Measurements from ENCODE around the gene CDT1.
"Not testable (repeated sequence)": the region's sequence is repeated elsewhere in the genome, so short reads cannot be mapped to it uniquely, and the experiment has no call there.

Gene CDT1

DNA sequence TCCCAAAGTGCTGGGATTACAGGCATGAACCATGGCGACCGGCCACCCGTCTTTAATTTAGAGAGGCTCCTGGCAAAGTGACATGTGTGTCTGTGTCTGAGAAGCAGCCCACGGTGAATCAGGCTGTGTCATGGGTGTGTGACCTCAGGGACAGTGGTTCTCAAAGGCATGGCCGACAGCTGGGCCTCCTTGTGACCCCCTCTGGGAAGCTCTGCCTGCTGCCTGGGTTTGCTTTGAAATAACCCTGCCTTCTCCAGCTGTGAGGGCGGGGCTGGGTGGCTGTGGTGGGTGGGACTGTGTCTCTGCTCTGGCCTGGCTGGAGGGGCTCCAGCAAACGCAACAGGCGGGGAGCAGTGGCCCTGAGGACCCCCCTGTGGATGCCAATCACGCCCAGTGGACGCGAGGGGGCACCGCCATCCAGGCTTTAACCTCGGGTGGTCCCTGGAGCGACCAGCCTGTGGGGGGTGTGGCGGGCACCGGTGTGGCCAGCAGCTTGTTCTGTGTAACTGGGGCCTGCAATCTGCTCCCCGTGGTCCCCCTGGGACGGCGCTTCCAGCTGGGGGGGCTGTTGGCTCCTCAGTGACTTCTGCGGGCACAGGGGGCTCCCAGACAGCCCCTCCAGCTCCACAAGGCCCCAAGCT is 16.9 kb downstream of the CDT1 start:
- no peak for DNase-seq

DNA sequence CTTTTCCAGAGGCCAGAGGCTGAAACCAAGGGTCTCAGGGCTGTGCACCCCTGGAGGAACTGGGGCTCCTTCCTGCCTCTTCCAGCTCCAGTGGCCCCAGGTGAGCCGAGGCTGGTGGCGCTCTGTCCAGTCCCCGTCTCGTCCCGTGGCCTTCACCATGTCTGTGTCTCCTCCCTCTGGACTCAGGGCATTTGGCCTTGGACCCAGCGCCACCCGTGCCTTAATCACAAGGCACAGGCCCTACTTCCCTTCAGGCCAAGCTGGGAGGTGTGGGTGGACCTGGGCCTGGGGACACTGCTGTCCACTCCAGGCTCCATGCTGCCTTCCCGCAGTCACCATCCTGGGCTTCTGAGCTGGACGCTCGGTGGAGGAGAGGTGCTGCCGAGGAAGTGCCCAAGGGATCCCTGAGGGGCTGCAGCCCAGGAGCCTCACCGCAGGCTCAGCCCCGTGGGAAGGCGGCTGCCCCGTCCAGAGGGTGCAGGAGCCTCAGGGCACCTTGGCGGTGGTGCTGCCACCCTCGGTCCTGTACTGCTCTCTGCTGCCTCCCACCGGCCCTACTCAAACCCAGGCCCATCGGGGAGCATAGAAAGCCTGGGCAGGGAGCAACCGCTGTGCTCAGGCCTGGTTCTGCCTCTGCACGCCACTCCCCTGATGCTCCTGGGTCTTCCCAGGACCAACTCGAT is 17.7 kb downstream of the CDT1 start:
- DNase-seq, result no peak

DNA sequence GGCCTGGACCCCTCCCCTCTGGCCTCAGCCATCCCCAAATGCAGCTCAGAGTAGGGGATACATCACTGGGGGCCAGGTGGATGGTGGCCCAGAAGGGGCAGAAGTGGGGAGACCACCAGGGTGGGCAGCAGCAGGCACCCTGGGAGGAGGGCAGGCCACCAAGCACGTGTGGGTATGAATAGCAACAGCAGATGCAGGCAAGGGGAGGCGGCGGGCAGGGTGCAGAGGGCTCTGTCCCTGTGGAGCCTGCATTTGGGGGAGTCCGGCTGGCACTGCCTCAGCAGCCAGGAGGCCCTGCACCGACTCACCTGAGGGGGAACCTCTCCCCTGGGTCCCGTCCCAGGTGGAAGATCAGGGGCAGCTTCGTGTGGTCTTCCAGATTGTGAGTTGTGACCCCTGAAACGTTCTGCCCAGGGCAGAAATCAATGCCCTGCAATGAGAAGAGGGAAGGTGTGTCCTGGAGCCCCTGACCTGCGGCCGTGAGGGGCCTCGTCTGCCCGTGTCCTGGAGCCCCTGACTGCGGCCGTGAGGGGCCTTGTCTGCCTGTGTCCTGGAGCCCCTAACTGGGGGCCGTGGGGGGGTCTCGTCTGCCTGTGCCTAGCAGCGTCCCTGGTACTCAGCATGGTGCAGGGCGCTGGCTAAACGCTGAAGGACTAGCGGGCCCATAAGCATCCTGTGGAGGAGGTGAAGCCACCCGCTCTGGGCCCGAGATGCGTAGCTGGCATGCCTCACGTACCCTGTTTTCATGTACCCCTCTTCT is 18.9 kb downstream of the CDT1 start:
- DNase-seq, result no peak

DNA sequence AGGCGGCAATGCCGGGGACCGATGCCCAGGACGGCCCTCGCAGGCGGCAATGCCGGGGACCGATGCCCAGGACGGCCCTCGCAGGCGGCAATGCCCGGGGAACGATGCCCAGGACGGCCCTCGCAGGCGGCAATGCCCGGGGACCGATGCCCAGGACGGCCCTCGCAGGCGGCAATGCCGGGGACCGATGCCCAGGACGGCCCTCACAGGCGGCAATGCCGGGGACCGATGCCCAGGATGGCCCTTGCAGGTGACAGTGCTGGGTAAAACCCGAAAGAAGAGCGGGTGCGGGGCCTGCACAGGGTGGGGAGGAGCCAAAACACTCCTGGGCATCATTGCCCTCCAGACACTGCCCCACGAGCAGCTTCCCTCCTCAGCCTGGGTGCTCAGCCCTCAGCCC is 20.1 kb downstream of the CDT1 start:
- DNase-seq, result not testable (repeated sequence)

DNA sequence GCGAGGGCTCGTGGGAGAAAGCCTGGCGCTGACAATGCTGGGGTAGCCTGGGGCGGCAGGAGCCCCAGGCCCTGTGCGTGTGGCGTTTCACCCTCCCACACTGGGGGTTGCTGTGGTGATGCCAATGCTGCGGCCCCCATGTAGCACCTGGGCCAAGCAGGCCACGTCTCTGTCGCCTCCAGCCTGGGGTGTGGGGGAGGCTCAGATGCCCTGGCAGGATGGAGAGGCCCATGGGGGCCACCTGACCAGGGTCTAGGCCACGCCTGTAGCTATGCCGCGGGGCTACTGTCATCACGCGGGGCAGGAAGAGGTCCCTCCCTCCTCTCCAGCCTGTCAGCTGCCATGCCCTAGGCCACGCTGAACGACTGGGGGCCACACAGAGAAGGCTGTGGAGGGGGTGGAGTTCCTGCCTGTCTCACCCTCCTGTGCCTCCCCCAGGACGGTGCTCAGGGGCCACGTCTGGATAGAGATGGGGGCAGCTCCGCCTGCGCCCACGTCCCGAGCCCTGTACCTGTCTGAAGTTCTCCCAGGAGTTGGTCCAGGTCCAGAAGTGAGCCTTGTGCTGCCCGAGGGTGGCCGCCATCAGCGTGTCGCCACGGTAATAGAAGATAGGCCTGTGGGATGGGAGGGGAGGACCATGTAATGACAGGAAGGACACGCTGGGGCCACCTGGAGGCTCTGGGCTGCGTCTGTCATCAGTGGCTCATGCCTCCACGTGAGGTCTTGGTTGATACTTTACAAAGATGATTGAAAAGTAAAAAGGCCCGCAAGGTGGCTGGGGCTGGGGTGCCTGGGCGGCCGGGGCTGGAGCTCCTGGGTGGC is 20.9 kb downstream of the CDT1 start:
- no peak for DNase-seq

DNA sequence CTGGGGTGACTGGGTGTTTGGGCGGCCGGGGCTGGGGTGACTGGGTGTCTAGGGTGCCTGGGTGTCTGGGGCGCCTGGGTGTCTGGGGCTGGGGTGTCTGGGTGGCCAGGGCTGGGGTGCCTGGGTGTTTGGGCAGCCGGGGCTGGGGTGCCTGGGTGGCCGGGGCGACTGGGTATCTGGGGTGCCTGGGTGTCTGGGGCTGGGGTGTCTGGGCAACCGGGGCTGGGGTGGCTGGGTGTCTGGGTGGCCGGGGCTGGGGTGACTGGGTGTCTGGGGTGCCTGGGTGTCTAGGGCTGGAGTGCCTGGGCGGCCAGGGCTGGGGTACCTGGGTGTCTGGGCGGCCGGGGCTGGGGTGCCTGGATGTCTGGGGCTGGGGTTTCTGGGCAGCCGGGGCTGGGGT is 21.6 kb downstream of the CDT1 start:
- no peak for DNase-seq

DNA sequence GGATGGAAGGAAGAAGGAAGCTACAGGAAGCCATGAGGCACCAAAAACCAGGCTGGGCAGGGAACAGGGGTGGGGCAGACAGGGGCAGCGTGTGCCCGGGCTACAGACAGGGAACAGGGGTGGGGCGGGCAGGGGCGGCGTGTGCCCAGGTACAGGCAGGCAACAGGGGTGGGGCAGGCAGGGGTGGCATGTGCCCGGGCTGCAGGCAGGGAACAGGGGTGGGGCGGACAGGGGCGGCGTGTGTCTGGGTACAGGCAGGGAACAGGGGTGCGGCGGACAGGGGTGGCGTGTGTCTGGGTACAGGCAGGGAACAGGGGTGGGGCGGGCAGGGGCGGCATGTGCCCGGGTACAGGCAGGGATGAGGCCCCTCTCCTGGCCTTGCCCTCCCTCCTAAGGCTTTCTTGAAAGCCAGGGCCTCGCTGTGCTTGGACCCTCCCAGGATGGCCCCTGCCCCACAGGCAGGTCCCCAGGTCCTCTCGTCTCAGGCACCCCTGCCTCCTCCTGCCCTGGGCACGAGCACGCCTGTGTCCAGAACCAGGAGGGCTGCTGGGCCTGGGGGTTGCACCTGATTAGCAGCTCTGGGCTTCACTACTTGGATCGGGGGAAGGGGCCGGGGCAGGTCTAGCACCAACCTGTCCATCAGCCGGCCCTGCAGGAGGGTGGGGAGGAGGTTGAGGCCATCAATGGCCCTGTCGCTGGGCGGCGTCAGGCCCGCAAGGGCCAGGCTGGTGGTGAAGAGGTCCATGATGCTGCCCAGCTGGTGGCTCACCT is 22.7 kb downstream of the CDT1 start:
- no peak for DNase-seq

DNA sequence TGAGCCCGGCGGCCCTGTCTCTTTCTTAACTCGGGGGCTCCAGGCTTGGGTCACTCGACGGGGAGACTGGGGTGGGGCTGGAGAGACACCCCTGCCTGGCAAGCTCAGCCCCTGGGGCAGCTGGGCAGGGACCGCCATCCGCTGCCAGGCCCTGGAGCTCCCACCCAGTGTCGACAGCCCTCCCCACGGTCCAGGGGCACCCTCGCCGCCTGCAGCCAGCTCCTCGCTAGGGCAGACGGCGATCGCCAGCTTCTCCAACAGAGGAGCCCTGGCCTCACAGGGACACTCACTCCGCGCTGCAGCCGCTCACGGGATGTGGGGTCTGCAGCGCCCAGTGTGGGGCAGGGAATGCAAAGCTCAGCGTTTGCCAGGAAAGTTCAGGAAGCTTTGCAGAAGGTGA is 24.1 kb downstream of the CDT1 start:
- no peak for DNase-seq

DNA sequence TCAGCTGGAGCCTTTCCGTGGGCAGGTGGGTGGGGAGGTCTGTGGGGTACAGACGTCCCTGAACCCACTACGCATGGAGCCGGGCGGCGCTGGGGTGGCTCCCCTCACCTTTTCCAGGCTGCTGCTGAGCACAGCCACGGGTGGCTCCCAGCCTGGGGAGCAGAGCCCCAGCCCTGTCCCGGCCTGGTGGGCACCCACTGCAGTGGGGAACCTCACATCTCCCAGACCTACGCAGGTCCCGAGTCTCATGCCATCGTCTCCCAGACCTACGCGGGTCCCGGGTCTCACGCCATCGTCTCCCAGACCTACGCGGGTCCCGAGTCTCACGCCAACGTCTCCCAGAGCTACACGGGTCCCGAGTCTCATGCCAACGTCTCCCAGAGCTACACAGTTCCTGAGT is 25.1 kb downstream of the CDT1 start:
- no peak for DNase-seq

DNA sequence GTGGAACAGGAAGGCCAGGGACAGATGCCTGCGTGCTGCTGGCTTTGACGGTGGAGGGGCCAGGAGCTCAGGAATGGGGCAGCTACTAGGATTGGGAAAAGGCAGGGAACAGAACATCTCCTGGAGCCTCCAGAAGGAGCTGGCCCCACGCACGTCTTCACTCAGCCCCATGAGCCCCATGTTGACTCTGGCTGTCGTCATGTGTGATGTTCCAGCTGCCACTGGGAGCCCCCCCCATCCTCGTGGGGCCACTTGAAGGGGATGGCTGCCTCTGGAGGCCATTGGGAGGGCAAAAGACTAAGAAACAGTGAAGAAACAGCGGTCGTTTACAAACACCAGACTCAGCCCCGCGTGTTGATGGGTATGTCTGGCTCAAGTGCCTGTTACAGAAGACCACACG is 26.7 kb downstream of the CDT1 start:
- no peak for DNase-seq

DNA sequence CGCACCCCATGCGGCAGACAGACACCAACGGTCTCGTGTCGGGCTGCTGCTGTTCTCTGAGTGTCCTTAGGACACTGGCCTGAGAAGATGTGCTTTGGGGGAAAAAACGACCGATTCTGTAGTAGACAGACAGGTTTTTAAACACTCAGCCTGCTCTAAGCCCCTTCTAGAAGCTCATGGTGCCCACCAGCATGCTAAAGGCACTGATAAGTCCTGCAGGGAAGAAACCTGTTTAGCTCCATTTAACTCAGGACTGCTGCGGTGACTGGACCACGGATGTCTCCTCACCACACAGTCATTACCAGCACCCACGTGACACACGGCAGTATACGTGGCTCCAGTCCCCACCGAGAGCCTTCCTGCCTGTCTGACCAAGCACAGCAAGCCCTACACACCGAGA is 27.2 kb downstream of the CDT1 start:
- DNase-seq, result no peak

DNA sequence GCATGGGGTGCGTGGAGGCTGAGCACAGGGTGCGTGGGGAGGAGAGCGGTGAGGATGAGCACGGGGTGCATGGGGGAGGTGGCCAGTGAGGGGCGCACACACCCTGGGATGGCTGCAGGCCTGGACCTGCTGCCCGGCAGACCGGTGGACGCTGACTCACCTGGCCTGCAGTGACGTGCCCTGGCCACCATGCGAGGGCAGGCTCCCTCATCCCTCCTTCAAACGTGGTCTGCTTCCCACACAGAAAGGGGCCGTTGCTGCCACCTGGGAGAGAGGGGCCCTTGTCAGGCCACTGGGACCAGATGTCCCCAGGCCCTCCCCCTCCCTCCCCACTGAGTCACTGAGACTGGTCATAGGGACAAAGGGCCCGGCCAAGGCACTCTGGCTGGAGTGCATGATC is 28.2 kb downstream of the CDT1 start:
- no peak for DNase-seq

DNA sequence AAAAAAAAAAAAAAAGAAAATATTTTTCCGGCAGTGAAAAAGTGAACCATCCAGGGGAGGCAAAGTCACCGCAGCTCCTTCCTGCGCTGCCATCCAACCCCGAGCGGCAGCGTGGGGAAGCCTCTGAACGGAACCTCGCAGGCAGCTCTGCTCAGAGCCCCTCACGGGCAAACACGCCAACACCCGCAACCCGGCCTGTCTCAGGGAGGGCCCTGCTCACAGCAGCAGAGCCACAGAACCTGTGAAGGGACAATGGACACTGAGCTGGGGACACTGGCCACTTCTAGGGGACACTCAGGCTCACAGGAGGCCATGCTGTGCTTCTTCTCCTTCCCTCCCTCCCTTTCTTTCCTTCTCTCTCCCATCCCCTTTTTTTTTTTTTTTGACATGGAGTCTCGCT is 29.5 kb downstream of the CDT1 start:
- no peak for DNase-seq

DNA sequence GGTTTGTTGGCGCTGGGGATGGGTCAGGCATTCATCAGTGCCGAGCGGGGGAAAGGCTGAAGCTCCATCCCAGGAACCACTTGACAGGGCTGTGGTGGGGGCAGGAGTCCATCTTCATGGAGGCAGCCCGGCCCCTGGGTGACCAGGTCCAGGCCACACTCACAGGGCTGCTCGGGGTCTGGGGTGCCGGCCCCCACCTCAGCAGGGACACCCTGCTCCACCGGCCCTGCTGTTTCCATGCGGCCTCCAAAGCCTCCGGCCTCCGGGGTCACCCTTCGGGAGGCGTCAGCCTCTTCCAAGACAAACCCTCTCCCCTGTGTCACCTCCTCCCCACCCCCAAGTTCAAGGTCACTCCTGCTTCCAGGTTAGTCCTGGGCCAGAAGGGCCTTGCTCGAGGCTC is 31.1 kb downstream of the CDT1 start:
- DNase-seq, result no peak

DNA sequence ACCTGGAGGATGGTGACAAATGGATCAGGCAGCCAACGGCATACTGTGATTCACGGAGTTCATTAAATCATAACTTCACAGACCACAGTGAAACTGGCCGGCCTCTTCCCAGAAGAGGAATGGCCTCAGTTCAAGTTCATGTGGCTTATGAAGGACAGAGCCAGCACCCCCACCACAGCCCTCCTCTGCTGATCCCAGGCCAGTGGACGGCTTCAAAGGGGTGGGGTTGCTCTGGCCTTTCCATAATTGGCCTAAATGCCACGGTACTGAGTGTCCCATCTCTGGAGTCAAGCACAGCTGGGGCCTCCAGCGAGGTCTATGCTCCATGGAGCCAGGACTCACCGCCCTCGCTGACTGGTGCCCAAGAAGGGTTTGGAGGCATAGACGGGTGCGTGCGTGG is 31.8 kb downstream of the CDT1 start:
- DNase-seq, result no peak

DNA sequence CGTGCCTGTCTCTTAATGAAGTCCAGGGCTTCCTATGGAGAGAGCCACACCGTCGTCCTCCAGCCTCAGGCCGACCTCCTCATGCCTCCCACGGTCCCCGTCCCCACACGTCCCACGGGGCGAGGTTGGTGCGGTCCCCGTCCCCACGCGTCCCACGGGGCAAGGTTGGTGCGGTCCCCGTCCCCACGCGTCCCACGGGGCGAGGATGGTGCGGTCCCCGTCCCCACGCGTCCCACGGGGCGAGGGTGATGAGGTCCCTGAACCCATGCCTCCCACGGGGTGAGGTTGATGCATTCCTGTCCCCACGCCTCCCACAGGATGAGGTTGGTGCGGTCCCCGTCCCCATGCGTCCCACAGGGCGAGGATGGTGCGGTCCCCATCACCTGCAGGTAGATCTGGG is 32.2 kb downstream of the CDT1 start:
- no peak for DNase-seq

DNA sequence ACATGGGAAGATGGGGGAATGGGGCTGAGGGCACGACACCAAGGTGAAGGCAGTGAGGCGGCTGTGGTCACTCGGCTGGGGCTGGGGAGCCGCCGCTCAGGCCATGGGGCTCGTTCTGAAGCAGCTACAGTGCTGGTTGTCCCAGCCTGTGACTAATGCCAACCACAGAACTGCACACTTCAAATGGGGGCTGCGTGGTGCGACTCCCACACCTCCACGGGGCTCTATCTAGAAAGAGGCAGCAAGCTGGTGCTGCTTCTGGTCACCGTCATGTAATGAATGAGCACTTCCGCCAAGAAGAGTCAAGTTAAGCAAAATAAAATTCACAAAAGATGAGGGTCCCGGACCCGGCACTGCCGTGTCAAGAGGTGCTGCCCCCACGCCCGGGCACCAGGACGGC is 33.2 kb downstream of the CDT1 start:
- DNase-seq, result no peak

DNA sequence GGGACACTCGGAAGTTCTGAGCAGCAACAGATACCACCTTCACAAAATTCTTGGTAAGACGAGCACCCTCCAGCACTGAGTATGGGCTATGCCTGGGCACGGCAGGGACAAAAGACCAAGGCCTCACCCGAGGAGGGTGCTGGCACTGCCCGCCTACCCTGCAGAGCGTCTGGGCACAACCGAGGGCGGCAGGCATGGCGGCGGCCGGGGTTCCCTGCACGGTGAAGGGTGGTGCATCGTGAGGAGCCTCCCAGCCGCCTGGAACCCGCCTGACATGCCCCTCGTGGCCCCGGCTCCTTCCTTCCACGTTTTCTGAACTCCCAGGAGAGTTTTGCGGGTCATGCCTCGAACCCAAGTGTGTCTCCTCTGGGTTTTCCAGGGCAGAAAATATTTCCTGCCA is 34.2 kb downstream of the CDT1 start:
- no peak for DNase-seq

DNA sequence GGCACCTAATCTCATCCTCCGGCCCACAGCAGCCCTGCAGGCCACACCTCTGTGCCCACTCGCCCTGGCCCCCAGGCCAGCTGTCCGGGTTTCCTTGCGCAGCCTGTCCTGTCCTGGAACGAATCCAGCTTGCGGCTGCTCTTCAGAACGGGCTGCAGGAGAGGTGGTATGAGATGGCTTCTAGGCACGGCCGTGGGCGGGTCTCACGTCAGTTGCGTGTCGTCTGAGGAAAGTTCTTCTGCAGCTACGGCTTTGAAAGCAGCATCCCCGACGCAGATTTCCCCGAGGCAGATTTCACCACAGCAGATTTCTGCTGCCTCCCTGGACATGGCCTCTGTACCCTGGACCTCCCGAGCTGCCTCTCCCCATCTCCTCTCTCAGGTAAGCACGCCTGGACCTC is 35.0 kb downstream of the CDT1 start:
- DNase-seq, result no peak

DNA sequence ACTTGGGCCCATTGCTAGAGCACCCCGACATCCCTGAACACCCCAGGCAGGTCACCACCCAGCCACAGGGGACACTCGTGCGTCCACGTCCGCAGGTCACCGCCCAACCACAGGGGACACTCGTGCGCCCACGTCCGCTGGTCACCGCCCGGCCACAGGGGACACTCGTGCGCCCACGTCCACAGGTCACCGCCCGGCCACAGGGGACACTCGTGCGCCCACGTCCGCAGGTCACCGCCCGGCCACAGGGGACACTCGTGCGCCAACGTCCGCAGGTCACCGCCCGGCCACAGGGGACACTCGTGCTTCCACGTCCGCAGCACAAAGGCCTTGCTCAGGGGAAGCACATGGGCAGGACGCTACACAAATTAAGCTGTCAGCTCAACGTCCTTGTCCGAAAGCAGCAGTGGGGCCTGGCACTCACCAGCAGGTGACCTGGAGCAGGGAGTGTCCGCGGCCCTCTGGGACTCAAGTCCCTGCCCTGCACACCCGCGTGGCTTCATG is 35.5 kb downstream of the CDT1 start:
- no peak for DNase-seq

DNA sequence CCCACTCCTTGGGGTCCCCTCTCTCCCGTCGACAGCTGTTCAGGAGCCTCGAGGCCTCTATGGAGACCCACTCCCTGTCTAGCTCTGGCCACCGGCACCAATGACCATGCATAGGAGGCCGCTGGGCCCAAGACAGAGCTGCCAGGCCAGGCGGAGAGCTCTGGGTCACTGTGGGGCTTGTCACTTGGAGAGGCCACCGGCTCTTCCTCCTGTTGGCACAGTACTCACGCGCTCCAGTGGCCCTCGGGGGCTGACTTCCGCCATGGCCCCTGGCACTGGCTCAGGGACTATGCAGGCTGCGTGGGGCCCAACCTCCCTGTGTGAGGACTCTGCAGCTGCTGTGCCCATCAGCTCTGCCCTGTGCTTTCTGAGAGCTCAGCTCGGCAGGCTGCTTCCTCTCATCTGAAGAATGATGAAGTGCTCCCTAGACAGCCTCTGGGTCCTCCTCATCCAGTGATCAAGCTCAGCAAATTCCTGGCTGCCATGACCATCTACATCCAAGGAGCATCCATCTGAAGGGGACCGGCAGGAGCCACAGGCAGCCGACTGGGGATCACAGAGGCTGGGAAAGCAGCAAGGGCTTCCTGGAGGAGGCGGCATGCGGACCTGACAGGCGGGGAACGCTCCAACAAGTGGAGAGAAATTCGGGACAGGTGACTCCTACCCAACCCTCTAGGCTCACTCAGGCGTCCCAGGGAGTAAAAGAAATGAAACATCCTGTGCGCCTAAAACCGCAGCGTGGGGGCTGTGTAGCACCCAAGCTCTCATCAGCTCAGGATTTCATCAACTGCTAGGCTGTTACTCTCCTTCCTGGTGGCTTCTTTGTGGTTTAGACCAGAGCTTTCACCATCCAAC is 36.4 kb downstream of the CDT1 start:
- DNase-seq, result no peak

All from hematopoietic multipotent progenitor cell treated with erythropoietin and hydrocortisone succinate and interleukin-3 and kit ligand, for 8 days (in vitro differentiated cells).